HG03354 (cell line): ENCODE data around the gene PYM1.
"Not testable (repeated sequence)": the region's sequence is repeated elsewhere in the genome, so short reads cannot be mapped to it uniquely, and the experiment has no call there.

Source experiments
- ATAC-seq: cut with Tn5 transposase; IDR thresholded peaks from one replicate; pipeline ENCODE4 v1.9.1; 2021; ENCODE audit warnings: mild to moderate bottlenecking; ENCODE audit not compliant: unreplicated experiment, poor library complexity, severe bottlenecking

Gene PYM1

DNA sequence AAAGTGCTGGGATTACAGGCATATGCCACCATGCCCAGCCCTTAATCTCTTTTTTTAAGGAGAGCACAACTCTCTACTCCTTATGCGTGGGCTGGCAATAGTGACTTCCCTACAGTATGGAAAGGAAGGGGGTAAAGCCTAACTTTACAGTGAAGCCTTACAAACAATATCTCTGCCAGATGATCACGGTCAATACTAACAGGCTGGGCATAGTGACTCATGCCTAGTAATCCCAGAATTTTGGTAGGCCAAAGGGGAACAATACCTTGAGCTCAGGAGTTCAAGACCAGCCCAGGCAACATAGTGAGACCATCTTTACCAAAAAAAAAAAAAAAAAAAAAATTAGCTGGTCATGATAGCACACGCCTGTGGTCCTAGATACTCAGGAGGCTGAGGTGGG, 5.6 kb downstream of the PYM1 start:
- no peak for ATAC-seq

DNA sequence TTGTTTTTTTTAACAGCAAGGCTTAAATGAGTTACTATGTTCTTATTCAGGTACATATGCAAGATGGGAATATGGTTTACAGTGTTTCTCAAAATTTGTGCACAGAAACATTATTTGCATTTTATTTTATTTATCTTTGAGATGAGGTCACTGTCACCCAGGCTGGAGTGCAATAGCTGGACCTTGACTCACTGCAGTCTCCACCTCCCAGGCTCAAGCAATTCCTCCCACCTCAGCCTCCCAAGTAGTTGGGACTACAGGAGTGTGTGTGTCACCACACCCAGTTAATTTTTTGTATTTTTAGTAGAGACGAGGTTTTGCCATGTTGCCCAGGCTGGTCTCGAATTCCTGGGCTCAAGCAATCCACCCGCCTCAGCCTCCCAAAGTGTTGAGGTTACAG, 8.7 kb downstream of the PYM1 start:
- not testable (repeated sequence) for ATAC-seq

DNA sequence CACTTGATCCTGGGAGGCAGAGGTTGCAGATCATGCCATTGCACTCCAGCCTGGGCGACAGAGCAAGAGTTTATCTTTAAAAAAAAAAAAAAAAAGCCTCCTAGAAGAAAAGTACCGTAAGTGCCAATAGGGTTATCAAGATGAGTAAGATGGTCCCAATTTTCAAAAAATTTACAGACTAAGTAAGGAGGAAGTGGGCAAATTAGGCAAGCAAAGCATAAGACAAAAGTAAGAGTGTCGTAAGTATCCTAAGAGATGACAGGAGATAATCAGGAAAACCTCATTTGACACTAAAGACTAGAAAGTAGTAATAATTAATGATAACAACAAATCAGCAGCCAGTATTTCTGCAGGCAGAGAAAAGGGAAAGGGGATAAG, 12.2 kb downstream of the PYM1 start:
- ATAC-seq: no peak

DNA sequence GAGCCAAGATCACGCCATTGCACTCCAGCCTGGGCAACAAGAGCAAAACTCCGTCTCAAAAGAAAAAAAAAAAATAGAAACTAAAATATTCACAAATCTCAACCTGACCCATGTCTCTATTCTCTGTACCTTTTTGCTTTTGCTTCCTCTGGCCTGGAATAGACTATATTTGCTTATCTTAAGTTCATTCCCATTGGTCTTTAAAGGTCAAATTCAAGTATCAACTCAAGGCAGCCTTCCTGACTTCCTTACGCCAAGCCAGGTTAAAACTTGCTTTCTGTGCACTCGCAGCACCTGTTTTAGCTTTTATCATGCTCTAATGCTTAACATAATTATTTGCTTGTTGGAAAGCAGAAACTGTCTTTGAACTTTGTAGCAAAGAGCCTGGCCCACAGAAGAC, 14.8 kb downstream of the PYM1 start:
- ATAC-seq: no peak

DNA sequence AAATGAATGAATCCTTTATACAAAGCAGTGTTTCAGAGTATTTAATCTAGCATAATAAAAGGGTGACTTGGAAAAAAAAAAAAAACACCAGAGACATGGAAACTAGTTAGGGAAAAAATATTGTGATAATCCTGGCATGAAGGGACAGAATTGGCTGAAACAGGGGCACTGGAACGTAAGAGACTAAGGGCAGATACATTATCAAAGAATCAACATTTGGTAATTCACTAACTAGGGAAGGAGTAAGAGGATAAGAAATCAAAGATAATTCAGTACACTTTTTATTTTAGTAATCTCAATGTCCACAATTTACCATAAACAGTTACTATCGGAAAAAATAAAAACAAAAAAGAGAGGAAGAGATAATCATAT, 18.2 kb downstream of the PYM1 start:
- no peak for ATAC-seq

DNA sequence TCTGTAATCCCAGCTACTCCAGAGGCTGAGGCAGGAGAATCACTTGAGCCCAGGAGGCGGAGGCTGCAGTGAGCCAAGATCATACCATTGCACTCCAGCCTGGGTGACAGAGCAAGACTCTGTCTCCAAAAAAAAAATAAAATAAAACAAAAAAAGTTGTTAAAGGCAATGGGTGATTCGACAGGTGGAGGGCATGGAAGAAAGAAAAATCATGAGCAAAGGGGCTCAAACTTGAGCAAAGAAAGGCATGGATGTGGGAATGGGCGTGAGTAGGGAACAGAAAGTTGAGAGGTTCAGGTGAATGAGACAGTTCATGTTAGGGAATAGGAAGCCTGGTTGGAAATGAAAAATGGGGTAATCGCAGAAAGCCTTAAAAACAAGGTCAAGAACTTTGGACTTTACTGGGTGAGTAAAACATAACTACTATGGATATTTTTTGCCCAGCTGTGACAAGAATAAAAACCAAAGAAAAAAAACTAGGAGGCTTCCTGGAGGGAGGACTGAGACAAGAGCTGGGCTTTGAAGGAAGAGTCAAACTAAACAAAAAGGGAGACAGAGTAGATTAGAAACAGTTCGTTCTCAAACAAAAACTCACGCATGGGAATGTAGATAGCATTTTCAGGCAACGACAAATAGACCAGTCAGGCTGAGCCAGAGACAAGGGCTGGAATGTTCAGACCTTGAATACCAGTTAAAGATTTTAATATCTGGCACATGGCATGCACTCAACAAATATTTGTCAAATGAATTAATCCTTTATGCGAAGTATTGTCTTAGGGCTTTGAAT, 18.8 kb downstream of the PYM1 start:
- ATAC-seq: no peak

DNA sequence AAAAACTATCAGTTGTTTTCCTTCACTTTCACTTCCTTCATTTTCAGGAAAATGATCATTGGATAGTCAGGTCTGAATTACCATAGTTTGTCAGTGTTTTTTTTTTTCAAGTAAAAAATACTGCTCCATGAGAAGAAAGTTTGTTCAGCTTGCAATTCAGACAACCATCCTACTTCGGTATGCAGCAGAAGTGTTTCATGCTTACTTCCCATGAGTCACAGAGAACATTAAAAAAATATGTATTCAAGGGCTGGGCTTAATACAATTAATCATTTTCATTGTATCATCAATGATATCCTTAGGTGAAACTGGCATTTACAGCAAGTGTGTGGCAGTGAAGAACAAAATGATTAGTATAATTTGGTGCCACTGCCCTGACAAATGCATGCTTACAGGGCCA, 21.6 kb downstream of the PYM1 start:
- ATAC-seq: no peak

DNA sequence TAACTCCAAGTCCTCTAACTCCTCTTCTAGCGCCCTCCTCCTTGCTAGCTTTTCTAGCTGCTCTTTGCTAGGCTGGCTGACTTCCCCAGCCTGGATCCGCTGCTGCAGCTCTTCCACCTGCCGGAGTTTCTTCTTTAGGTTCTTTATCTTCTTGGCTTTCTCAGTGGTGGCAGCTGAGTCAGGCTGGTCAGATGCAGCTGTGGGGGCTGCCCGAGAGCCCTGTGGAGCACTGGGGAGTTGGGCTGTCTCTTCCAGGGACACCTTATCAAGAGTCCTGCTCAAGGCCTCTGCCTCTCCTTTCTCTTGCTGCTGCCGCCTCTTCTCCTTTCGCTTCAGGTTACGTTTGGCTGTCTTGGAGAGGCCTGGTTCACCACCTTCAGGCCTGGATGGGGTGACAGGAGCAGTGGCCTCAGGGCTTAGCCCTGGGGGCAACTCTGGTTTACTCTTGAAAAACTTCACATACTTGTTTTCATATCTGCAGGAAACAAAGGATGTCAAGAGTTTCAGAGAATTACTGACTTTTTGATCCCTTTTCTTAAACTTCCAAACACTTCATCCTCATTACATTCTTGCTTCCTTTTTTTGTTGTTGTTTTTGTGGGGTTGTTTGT, 25.7 kb downstream of the PYM1 start:
- ATAC-seq: no peak

DNA sequence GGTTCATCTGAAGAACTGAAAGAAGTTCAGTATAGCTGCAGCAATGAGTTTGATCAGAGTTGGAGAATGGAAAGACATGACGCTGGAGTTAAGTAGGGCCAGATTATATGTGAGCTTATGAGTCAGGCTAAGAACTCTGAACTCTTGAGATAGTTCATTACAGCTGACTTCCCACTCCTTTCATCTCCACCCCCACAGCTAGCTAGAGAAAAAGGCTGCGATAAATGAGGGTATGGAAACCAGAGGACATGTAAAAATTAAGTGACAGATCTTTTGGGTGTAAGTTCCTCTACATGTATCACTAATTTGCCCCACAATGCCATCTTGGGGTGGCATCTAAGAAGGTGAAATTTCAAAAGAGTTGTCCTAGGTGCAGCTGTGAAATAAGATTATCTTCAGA, 28.6 kb downstream of the PYM1 start:
- no peak for ATAC-seq

DNA sequence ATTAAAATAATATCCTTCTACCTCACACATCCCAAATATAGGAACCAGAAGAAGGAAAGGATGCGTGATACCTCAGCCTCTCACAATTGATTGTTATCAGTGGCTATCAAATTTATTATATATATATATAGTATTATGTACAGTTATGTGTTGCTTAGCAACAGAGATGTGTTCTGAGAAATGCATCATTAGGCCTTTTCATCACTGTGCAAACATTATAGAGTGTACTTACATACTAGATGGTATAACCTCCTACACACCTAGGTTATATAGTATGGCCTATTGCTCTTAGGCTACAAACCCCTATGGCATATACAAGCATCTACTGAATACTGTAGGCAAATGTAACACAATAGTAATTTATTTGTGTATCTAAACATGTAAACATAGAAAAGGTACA, 34.0 kb downstream of the PYM1 start:
- ATAC-seq: no peak

DNA sequence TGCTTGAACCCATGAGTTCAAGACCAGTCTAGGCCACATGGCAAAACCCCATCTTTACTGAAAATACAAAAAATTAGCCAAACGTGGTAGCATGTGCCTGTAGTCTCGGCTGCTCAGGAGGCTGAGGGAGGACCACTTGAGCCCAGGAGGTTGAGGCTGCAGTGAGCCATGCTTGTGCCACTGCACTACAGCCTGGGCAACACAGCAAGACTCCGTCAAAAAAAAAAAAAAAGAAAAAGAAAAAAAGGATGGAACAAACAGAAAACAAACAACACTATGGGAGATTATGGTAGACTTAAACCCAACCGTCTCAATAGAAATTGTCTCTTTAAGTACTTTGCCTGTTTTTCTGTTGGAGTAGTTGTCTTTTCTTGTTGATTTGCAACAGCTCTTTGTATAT, 36.4 kb downstream of the PYM1 start:
- ATAC-seq: no peak

DNA sequence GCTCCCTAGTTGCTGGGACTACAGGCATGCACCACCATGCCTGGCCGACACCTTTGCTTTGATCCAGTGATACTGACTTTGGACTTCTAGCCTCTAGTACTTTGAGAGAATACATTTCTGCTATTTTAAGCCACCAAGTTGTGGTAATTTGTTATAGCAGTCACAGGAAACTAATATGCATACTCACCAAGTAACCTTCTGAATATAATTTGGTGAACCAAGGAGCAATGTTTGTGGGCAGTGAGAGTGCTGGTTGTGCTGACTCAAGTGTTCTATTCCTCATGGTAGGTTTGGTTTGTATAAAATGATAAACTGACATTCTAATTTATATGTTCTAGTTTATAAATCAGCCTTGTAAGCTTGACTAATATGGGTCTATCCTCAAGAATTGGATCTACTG, 42.6 kb downstream of the PYM1 start:
- no peak for ATAC-seq

DNA sequence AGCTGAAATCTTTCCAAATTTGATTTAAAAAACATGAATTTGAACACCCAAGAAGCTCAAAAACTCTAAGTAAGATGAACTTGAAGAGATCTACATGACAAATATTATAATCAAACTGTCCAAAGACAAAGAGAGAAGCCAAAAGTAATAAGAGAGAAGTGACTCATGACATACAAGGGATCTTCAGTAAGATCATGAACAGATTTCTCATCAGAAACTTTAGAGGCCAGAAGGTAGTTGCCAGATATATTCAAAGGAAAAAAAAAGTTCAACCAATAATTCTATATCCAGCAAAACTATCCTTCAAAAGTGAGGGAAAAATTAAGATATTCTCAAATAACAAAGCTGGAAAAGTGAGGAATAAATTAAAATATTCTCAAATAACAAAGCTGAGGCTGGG, 49.9 kb downstream of the PYM1 start:
- no peak for ATAC-seq

DNA sequence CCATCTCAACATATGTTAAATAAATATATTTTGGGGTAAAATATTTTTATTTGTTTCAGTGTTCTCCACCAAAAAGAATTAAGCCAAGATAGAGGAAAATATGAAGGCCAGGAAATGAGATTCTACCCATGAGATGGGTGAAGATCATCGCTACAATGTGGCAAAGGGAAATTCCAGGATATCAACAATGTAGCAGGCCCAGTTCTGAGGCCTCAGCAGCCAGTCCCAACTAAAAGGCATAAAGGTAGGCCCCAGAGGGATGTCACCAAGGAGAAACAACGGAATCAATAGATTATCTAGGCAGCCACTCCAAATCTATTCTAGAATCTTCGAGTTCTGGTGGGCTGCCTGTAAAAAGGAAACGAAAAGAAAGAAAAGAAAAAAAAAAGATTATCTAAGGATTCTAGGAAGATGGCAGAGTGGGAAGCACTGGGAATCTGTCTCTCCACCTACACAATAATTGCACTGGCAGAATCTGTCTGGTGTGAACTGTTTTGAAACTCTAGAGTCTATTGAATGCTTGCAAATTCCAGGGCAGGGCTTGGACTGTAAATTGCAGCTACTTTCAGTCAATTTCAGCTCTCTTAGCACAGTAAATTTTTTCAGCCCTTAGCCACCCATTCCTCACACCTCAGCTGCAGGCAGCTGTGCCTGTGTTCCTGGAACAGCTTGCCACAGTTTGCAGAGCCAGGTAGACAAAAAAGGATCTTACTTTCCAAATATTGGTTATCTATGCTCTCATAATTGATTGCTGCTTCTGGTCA, 51.8 kb downstream of the PYM1 start:
- ATAC-seq: no peak

DNA sequence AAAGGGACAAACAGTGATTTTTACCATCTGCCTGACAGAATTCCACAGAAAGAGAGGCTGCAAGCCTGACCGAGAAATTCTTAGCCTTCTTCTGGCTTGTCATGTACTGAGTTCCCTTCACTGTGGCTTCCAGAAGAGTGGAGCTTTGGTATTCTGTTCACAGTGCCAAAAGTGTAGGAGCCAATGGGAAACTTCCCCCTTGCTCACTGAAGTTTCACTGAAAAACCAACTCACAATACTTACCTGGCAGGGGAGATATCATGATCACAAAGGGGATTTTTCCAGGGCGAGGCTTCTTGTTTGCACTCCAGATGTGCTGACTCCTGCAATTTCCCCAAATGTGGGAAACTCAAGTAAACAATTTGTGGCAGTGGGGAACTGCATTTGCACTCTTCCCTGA, 53.3 kb downstream of the PYM1 start:
- ATAC-seq: no peak

DNA sequence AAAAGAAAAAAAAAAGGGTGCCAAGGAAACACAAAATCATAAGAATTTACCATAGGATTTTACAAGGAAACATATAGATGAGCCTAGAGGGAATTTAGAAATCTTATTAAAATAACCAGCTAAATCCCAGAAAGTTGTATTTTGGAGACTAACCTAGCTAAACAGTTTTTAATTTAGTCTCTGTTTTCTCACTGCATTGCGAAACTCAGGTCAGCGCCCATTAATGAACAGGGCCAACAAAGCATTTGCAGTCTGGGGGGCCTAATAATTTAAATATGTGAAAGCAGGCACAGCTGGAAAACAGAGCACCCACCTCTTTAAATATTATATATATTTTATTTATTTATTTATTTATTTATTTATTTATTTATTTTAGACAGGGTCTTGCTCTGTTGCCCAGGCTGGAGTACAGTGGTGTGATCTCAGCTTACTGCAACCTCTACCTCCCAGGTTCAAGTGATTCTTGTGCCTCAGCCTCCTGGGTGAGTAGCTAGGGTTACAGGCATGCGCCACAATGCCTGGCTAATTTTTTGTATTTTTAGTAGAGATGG, 61.2 kb downstream of the PYM1 start:
- ATAC-seq: not testable (repeated sequence)

DNA sequence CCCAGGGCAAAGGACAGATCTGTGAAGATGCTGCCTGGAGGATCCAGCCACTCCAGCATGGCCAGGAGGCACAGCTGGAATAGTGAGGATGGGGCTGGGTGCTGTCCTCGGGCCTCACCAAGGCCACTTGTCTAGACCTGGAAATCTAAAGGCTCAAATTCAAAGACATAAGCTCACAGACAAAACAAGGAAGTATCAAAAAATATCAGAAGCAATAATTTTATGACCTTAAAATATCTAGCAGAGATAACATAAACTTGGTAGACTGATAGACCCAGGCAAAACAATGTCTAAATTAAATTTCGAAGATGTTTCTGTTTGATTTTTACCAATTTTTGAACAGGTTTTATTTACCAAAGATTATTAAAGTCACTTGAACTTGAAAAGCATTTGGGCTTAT, 62.4 kb downstream of the PYM1 start:
- no peak for ATAC-seq

DNA sequence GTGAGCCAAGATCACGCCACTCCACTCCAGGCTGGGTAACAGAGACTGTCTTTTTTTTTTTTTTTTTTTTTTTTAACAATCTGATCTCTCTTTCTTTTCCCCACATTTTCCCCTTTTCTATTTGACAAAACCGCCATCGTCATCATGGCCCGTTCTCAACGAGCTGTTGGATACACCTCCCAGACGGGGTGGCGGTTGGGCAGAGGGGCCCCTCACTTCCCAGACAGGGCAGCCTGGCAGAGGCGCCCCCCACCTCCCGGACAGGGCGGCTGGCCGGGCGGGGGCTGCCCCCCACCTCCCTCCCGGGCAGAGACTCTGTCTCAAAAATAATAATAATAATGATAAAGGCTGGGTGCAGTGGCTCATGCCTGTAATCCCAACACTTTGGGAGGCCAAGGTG, 64.8 kb downstream of the PYM1 start:
- ATAC-seq: not testable (repeated sequence)

DNA sequence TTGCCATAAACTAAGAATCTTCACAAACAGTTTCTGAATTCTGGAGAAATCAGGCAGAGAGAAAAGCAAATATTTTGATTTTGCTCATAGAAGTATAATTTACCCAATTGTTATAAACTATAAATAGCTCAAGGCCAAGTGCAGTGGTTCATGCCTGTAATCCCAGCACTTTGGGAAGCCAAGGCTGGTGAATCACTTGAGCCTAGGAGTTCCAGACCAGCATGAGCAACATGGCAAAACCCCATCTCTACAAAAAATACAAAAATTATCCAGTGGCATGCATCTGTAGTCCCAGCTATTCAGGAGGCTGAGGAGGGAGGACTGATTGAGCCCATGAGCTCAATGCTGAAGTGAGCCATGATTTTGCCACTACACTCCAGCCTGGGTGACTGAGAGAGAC, 65.4 kb downstream of the PYM1 start:
- no peak for ATAC-seq

DNA sequence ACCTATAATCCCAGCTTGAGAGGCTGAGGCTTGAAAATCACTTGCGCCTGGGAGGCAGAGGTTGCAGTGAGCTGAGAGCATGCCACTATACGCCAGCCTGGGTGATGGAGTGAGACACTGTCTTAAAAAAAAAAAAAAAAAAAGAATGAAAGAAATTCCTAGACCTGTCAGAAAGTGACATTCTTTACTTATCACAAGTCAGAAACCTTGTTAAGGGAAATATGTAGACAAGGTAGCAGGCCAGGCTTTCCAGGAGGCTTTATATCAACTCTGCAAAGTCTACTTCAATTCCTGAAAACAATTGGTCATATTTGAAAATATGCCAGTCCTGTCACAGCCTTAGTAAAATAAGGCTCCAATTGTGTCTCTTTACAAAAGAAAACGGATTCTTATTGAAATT, 65.8 kb downstream of the PYM1 start:
- no peak for ATAC-seq

DNA sequence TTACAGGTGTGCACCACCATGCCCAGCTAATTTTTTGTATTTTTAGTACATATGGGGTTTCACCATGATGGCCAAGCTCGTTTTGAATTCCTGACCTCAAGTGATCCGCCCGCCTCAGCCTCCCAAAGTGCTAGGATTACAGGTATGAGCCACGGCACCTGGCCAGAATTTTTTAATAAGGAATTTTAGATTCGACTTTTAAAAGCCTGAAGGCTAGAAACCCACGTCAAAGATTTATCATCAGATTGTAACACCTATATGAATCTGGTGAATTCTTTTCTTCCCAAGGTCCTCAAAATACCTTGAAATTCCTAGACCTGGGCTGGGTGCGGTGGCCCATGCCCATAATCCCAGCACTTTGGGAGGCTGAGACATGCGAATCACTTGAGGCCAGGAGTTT, 66.3 kb downstream of the PYM1 start:
- ATAC-seq: no peak
